ENCODE measurements around the gene TTBK2.

DNA sequence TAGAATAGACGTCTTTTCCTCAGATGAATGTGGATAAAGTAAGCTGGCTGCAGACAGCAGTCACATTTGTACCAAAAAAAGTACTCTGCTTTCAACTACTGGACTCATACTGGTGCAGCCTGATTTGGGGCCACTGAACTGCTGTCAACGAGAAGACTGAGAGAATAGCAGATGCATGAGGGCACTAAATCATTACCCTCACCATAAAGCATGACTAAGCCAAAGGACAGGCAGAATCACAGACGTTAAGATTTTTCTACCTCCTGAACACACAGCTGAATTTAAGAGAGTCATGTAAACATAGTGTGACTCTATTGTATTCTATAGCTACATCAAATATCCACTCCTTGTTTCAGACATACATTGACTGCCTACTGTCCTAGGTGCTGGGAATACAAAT, 115.8 kb downstream of the TTBK2 start:
- TF ChIP-seq, protein P1, sequence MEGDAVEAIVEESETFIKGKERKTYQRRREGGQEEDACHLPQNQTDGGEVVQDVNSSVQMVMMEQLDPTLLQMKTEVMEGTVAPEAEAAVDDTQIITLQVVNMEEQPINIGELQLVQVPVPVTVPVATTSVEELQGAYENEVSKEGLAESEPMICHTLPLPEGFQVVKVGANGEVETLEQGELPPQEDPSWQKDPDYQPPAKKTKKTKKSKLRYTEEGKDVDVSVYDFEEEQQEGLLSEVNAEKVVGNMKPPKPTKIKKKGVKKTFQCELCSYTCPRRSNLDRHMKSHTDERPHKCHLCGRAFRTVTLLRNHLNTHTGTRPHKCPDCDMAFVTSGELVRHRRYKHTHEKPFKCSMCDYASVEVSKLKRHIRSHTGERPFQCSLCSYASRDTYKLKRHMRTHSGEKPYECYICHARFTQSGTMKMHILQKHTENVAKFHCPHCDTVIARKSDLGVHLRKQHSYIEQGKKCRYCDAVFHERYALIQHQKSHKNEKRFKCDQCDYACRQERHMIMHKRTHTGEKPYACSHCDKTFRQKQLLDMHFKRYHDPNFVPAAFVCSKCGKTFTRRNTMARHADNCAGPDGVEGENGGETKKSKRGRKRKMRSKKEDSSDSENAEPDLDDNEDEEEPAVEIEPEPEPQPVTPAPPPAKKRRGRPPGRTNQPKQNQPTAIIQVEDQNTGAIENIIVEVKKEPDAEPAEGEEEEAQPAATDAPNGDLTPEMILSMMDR (IDR thresholded peaks at IDR 0.05 in 2 of 3, conservative IDR thresholded peaks at IDR 0.05 in 1 of 3; ENCODE audit: control insufficient read depth in 2 of 3, extremely low read depth in 1 of 3, insufficient read depth in 1 of 3, low read depth in 3 of 3, low read length in 3 of 3): no peak
- TF ChIP-seq CHD2 (IDR thresholded peaks at IDR 0.05; ENCODE audit: borderline replicate concordance, low read depth, low read length): no peak
- no peak for TF ChIP-seq JUNB (IDR thresholded peaks at IDR 0.05)
- no peak for TF ChIP-seq HCFC1 (IDR thresholded peaks at IDR 0.05; ENCODE audit: low read length)
- TF ChIP-seq SPI1 (IDR thresholded peaks at IDR 0.05; ENCODE audit: borderline replicate concordance, insufficient read depth, low read depth, low read length): no peak
